Heart right ventricle (tissue), 16 donors: ENCODE measurements around the gene ADGRL3. TPM values are rescaled to one million over a fixed set of nuclear protein-coding genes. Genes with fewer than 3 reads are reported as not detected.

Source experiments
- ATAC-seq, 8 donors: fragments of 200-7000 bp; cut with Tn5 transposase; one replicate each; pipeline ENCODE4 v1.9.1; 2020; ENCODE audit warnings: mild to moderate bottlenecking in 8 of 8, moderate library complexity in 8 of 8, moderate number of reproducible peaks in 1 of 8
- DNase-seq, 2 donors: peaks; one replicate each; pipeline ENCODE4 v3.0.0-alpha.2; 2020
- H3K27ac ChIP-seq, 10 donors: fragments of 200-600 bp; sonication (generic) in 2 of 10; one replicate each; pipeline versions ENCODE4 v1.5.0 to v1.8.0; 2020 to 2022; ENCODE audit warnings: mild to moderate bottlenecking in 3 of 10
- H3K27me3 ChIP-seq, 7 donors: fragments of 200-600 bp; one replicate each; pipeline ENCODE4 v1.8.0; 2021 to 2022; ENCODE audit warnings: mild to moderate bottlenecking in 2 of 7
- H3K36me3 ChIP-seq, 9 donors: fragments of 200-600 bp; sonication (generic) in 1 of 9; one replicate each; pipeline versions ENCODE4 v1.5.0 to v1.8.0; 2020 to 2022; ENCODE audit warnings: mild to moderate bottlenecking in 2 of 9
- H3K4me1 ChIP-seq, 9 donors: fragments of 200-600 bp; sonication (generic) in 1 of 9; one replicate each; pipeline versions ENCODE4 v1.5.0 to v1.8.0; 2020 to 2022; ENCODE audit warnings: mild to moderate bottlenecking in 4 of 9
- H3K4me3 ChIP-seq, 10 donors: fragments of 200-600 bp; sonication (generic) in 2 of 10; one replicate each; pipeline versions ENCODE4 v1.5.0 to v1.8.0; 2020 to 2022; ENCODE audit warnings: mild to moderate bottlenecking in 7 of 10, moderate library complexity in 2 of 10
- H3K9me3 ChIP-seq, 11 donors: fragments of 200-600 bp in 10 of 11; sonication (generic) in 2 of 11; one replicate each; pipeline versions ENCODE4 v1.5.0 to v1.8.0; 2013 to 2022; ENCODE audit warnings: mild to moderate bottlenecking in 2 of 11, control low read depth in 1 of 11, moderate library complexity in 1 of 11
- CTCF ChIP-seq, 9 donors: fragments of 200-600 bp; sonication (generic) in 2 of 9; IDR thresholded peaks; one replicate each; pipeline versions ENCODE4 v1.5.0 to v1.8.0; 2021 to 2022; ENCODE audit warnings: antibody characterized with exemption in 9 of 9, mild to moderate bottlenecking in 5 of 9, moderate library complexity in 1 of 9
- WGBS, 2 donors: extraction: QIAGEN DNeasy Blood & Tissue Kit; methylation state at CpG; one replicate each; pipeline ENCODE4 v1.1.7; 2013; ENCODE audit warnings: inconsistent platforms in 1 of 2; 5-methylcytosine and 5-hydroxymethylcytosine counted together
- intact Hi-C, 10 donors: fragments of 100-400 bp; cut with DNase I; formaldehyde crosslinking; loops; one replicate each; pipeline versions ENCODE4 v1.11.1 to v1.14.2; 2022
- polyA plus RNA-seq, 2 donors: library from polyadenylated mRNA; stranded (reverse); fragments of 200-250 nt; gene quantifications; one replicate each; pipeline ENCODE4 v1.2.3, GENCODE V29; 2013
- total RNA-seq, 10 donors: library from RNA; stranded (reverse); fragmentation: NEBNext Ultra II Directional in 3 of 10; extraction: Animal tissue kit (Norgen Biotek cat#: 25700) in 3 of 10; gene quantifications; one replicate each; pipeline versions ENCODE4 v1.2.1 to v1.2.4, GENCODE V29; 2021 to 2023
- donor health status: Arrhythmogenic right ventricular cardiomyopathy.
- donor health status: ischemic (EF 13 %, LVEDD 7.1; RV severe dilation, severe dysfunction).
- donor health status: healthy with polysubstance abuse.
- donor health status: DM: no; HTN: yes; CAD: no.
- donor health status: DM: no; HTN: no; CAD: no.
- donor health status: ischemic (EF 25% LVEDD 6.9; RV normal size, moderate dysfunction).
- donor health status: ischemic (EF 25% LVEDD 5.7; RV mildly dilated, moderate dysfunction).
- donor health status: healthy.
- donor health status: DM: yes; HTN: yes; CAD: no.
- donor health status: Ischemic cardiomyopathy.
- donor health status: ischemic (EF 35%, LVEDD 5.7; RV mildly dilated, moderate dysfunction).
- donor health status: nonischemic (EF 11% LVEDD 7.7; RV severe dilation, severe dysfunction).
- donor health status: DM: yes; HTN: yes; CAD: no.
- donor health status: PGD.
- donor health status: ischemic (EF 29% LVEDD 5.4; RV normal size, mild dysfunction).
- donor health status: nonischemic (EF 23%, LVEDD 6.1; RV moderate dilation, normal function).

Gene ADGRL3
- total and polyA plus RNA-seq, 12 donors, result 0.36 to 20.9 (median 4.6) TPM

- ATAC-seq (no peak), DNase-seq (no peak)
- no peak overlapping the region for H3K27ac ChIP-seq
- peaks cover 0 to 3% (median 0%) of the 10 kb centered on the region in 11 donors for H3K9me3 ChIP-seq
- H3K27me3 ChIP-seq, result no peaks in the 10 kb centered on the region
- H3K36me3 ChIP-seq, result no peaks in the 10 kb centered on the region
- TF ChIP-seq CTCF (IDR thresholded peaks at IDR 0.05), result no peak
- intact Hi-C loops, result no loop called here
- H3K4me1 ChIP-seq, result no peaks in the 10 kb centered on the region
- 85 to 94% methylated on average over 1 of the region's 1 CpG for WGBS, 2 donors
- H3K4me3 ChIP-seq, result no peak overlapping the region
Observed at GRCh38 chr4:61312526-61312925, 112.4 kb downstream of the ADGRL3 start.

- intact Hi-C loops, result no loop called here
- WGBS, 2 donors, result 85 to 95% methylated on average over 1 of the region's 1 CpG
- ATAC-seq, result no peak
Observed at GRCh38 chr4:61318431-61318830, 118.3 kb downstream of the ADGRL3 start.

GRCh38 chr4:61319156-61319555 is 119.0 kb downstream of the ADGRL3 start:
- ATAC-seq (no peak), DNase-seq (no peak)
- Histone ChIP-seq H3K27ac (no peak overlapping the region), H3K36me3 (no peaks in the 10 kb centered on the region), H3K4me3 (no peak overlapping the region), H3K27me3 (no peaks in the 10 kb centered on the region), H3K9me3 (peaks cover 0 to 9% (median 0%) of the 10 kb centered on the region in 11 donors), H3K4me1 (peaks cover 0 to 10% (median 0%) of the 10 kb centered on the region in 9 donors)
- TF ChIP-seq CTCF (IDR thresholded peaks at IDR 0.05), result no peak
- intact Hi-C loops, result no loop called here

More at GRCh38 chr4:61318431-61318830, 118.3 kb downstream of the ADGRL3 start:
- Histone ChIP-seq H3K27ac (no peak overlapping the region), H3K9me3 (peaks cover 0 to 3% (median 0%) of the 10 kb centered on the region in 11 donors), H3K36me3 (no peaks in the 10 kb centered on the region), H3K4me3 (no peak overlapping the region), H3K4me1 (peaks cover 0 to 10% (median 0%) of the 10 kb centered on the region in 9 donors), H3K27me3 (no peaks in the 10 kb centered on the region)
- no peak for DNase-seq
- no peak for TF ChIP-seq CTCF (IDR thresholded peaks at IDR 0.05)

GRCh38 chr4:61320154-61320553 is 120.0 kb downstream of the ADGRL3 start:
- no peaks in the 10 kb centered on the region for H3K27me3 ChIP-seq
- no peaks in the 10 kb centered on the region for H3K36me3 ChIP-seq
- no peak for TF ChIP-seq CTCF (IDR thresholded peaks at IDR 0.05)
- ATAC-seq, result no peak
- DNase-seq, result no peak
- peaks cover 0 to 13% (median 0%) of the 10 kb centered on the region in 11 donors for H3K9me3 ChIP-seq
- intact Hi-C loops, result no loop called here
- peaks cover 0 to 10% (median 0%) of the 10 kb centered on the region in 9 donors for H3K4me1 ChIP-seq
- H3K27ac ChIP-seq, result no peak overlapping the region
- no peak overlapping the region for H3K4me3 ChIP-seq
- 81 to 84% methylated on average over 1 of the region's 1 CpG for WGBS, 2 donors
